GM20431 (cell line): Measurements from ENCODE around the gene LCN15.

ENCODE experiments used
- in situ Hi-C: fragments of 300-500 bp; cut with MseI, MboI; formaldehyde crosslinking; loops from one replicate; pipeline ENCODE4 v1.15.0; 2020; ENCODE audit warnings: low sequenced_read_pairs; ENCODE audit not compliant: unreplicated experiment

LCN15 gene

GRCh38 chr9:136744773-136745172 lies 19.5 kb downstream of the LCN15 start:
- in situ Hi-C loops = no loop called here

DNA sequence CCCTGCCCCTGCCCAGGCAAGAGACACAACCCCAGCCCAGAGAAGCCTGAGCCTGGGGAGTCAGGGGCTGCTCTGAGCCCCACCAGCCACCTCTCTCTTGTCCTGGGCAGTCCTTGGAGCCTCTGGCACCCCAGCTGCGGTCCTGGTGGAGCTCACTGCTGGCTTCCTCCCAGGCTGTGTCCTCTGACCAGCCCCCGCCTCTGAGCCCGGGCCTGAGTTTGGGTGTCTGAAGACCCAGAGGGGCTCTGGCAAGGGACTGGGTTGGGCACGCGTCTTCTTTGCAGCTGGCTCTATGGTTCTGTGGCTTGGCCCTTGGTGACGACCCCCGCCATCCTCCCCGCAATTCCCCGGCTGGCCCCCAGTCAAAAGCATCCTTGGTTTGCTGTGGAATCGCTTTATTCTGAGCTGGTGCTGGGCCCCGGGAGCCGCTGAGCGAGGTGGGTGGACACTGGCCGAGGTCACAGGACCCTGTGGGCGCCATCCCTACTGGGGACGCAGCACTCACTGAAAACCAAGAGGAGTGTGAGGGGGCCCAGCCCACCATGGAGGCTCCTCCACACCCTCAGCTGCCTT lies 20.6 kb downstream of the LCN15 start:
- in situ Hi-C loops = no loop called here

DNA sequence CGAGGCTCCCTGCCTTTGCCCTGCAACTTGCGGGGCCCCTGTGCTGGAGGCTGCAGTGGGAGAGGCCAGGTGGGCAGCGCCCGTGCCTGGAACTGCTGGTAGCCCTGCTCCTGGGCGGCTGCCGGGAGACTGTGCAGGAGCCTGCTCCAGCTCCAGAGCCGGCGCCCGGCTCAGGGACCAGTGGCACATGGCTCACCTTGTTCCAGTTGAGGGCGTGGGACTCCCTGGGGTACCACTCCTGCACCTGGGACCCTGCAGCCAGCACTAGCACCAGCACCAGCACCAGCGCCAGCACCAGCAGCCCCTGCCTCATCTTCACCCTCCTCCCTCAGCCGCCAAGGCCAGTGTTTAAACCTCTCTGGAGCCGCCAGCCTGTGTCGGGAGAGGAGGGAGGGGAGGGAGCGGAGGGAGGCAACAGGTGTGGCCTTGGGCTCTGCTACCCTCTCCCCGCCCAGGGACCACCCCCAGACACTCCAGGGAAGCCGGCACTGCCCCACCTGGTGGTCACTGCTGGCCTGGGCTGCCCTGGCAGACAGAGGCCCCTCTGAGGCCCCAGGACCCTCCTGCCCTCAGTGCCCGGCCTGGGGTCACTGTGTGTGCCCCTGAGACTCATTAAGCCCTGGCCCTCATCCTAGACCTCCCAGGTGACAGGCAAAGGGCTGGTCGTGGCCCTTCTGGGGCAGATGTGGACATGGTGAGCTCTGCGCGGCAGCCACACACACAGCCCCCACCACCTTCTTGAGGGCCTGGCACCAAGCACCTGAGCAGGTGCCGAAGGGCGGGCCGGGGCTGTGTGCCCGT lies 21.5 kb downstream of the LCN15 start, which contains the start of gene LCN10:
Gene LCN10 (minus strand): TSS at position 350 of the 801 bp plus-strand sequence. CDS start 37 bp downstream, at position 313.
- in situ Hi-C loops = no loop called here

DNA sequence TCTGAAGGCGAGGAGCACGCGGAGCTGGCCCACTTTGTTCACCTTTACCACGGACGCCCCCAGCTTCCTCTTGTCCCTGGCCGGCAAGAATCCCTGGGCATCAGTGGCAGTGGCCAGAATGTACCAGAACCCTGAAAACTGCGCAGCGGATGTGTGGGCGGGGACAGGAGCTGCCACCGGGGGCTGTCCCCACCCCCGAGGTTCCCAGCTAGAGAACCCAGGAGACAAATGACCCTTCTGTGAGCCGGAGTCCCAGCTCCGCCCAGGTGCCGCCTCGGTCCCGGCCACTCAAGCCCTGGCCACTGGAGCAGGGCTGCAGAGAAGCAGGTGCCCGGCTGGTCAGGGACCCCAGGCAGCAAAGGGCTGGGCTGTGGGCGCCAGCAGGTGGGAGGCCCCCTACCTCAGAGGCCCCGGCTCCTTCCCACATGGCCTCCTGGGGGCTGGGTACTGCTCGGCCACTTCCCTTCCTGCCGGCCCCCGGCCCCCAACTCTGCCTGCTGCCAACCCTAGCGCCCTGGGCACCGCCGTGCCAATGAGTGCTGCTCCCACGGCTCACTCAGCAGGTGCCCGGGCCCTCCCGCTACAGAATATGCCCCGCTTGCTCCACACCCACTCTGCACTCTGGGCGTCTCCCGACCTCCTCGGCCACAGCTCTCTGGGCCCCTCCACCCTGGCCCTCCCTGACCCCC lies 22.3 kb downstream of the LCN15 start:
- in situ Hi-C loops = no loop called here

- in situ Hi-C loops = no loop called here
Measured at GRCh38 chr9:136740971-136741882, 23.1 kb downstream of the LCN15 start.

DNA sequence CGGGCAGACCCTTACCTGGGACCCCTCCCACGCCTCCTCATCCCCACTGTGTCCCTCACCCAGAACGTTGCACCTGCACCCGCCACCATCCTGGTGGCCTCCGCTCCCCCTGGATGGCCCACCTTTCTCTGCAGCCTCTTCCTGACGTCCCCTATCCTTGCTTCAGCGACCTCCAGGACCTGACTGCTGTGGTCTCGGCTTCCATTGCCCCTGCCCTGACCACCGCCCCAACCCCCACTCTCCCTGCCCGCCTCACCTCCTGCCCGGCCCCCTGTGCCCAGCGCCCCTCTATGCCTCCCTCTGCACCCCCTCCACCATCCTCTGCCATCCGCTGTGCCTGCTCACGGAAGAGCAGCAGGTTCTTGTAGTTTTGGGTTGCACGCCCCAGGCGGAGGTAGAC lies 23.8 kb downstream of the LCN15 start:
- in situ Hi-C loops = no loop called here

DNA sequence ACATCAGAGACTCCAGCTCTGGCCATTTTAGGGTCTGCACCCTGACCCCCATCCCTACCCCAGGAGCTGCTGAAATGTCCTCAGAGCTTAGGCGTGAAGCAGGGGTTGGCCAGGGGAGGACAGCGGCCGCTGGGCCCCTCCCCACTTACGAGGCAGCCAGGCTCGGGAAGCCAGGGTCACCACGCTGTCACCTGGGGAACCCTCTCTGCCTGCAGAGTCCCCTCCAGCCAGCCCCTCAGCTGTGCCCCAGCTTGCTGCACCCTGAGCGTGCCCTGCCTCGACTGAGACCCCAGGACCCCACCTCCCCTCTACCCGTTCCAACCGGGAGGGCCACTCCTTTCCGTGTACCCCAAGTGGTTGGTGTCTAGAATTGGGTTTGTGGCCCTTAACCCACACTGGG lies 24.2 kb downstream of the LCN15 start:
- in situ Hi-C loops = no loop called here

DNA sequence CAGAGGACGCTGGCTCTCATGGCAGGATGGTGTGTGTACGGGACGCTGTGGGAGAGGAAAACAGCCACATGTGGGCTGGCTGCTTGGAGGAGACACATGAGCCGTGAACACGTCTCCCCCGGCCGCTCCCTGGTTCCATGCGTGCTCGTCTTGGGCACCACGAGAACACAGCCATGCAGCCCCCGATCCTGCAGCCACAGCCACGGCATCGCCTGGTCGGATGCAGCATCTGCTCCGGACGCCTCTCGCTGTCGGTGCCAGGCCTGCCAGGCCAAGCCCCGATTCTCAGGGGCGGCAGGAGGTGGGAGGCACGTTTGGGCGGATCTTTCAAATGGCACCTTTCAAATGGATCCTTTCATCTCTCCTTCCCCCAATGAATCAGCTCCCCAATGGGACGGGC lies 24.8 kb downstream of the LCN15 start:
- in situ Hi-C loops = no loop called here

DNA sequence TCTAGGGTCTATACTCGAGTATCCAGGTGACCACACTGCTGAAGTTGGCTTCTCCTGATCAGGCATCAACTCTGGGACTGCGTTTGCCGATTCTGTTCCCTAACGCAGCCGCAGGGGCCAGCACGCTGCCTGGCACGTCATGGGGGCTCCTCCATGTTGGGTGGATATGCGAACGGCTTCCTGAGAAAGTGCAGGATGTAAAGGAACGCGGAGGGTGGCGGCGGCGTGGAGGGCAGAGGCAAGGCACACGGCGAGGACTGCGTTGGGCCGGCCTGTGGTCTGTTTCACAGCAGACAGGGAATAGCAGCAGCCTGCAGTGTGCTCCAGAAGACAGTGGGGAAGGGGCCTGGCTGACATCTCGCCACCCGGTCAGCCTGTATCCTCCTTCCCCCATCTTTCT lies 25.4 kb downstream of the LCN15 start:
- in situ Hi-C loops = no loop called here

GRCh38 chr9:136735812-136736480 lies 28.4 kb downstream of the LCN15 start:
- in situ Hi-C loops = no loop called here

GRCh38 chr9:136734837-136735496 lies 29.4 kb downstream of the LCN15 start:
- in situ Hi-C loops = no loop called here

DNA sequence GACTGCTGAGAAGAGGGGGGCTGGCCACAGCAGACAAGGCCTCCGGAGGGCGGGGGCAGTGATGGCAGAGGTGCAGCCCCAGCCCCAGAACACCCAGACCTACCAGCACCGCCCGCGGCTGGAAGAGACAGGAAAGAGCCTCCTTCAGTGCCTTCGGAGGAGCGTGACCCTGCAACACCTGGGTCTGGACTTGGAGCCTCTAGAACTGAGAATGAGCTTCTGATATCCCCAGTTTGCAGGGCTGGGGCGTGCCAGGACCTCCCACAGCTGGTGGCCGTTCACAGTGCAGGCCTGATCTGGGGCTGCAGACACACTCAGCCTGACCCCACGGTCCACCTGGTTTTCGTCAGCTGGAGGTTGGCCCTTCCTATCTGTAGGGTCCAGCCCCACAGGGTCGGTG lies 30.7 kb downstream of the LCN15 start:
- in situ Hi-C loops = no loop called here

DNA sequence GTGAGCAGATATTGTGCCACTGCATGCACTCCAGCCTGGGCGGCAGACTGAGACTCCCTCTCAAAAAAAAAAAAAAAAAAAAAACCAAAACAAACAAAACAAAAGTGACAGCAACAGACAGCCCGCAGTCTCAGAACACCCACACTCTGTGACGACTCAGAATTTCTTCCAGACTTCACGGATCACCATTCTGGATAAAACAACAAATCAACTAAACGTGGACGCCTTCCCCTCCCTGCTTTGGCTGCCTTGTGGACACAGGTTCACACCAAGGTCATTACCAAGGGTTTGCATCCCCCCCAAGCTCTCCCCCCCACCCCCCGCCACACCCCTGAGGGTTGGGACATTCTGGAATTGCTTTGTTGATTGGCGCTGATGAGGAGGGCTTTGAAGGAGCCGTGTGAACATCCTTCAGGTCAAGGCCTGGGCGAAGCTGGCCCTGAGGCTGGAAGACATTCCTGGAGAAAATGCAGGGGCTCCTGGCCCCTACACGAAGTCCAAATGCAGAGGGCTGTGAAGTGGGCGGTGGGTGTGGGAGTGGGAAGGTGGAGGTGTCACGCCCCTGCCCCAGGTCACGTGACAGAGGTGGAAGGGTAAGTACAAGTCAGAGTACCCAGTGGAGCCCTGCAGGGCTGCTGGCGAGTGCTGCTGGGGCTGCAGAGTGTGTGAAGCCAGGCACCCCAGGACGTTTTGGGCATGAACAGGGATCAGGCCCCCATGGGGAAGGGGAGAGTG lies 31.7 kb downstream of the LCN15 start:
- in situ Hi-C loops = no loop called here

DNA sequence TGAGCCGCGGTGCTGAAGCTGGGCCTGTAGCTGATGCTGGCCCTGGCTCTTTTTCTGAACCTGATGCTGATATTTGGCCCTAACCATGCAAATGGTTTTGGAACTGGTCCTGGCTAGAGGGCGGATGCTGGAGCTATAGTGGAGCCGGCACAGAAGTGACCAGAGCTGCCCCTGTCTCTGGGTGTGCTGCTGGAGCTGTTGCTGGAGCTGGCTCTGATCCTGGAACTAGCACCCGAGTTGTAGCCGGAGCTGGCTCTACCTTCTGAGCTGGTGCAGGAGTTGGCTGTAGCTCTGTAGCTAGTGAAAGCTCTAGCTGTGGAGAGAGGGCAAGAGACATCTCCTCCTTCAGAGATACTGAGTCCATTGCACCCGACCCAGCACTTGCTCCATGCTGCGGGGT lies 34.4 kb downstream of the LCN15 start:
- in situ Hi-C loops = no loop called here

GRCh38 chr9:136729144-136729543 lies 35.2 kb downstream of the LCN15 start:
- in situ Hi-C loops = no loop called here

DNA sequence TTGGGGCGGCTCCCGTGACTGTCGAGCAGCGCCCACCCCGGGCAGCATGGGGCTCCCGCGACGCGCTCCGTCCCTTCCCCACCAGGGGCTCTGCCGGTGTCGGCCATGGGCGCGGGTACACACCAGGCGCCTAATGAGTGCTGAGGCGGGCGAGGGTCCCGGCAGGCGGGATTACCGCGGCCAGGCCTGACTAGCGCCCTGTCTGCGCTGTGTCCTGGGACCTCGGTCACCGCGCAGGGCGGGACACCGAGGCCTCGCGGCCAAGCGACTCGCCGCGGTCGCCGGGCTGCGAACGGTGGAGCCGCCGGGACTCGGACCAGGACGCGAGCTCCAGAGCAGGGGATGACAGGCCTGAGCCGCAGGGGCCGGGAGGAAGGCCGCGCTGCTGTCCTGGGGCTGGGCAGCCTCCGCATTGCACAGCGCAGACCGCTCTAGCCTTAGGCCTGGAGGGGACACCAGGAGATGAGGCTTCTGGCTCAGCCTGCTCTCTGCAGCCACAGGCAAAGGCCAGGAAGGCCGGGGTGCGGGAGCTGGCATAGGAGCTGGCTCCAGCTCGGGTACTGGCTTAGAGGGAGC lies 35.7 kb downstream of the LCN15 start:
- in situ Hi-C loops = no loop called here

- in situ Hi-C loops = no loop called here
Measured at GRCh38 chr9:136728080-136728547, 36.2 kb downstream of the LCN15 start.

- in situ Hi-C loops = no loop called here
Measured at GRCh38 chr9:136726631-136727191, 37.6 kb downstream of the LCN15 start.
